SK-N-MC (cell line): ENCODE measurements around the gene CSMD2.

Source experiments
- DNase-seq: peaks from one replicate; pipeline ENCODE4 v3.0.0-alpha.2; 2011; ENCODE audit warnings: low read depth, low spot score
- H3K27ac ChIP-seq: fragments of 200-600 bp; sonication (generic); 2 replicates; pipeline ENCODE4 v1.5.1; 2016; ENCODE audit warnings: mixed run types
- H3K36me3 ChIP-seq: fragments of 200-600 bp; sonication (generic); 2 replicates; pipeline ENCODE4 v1.6.1; 2017; ENCODE audit warnings: antibody characterized with exemption, low read length, mixed read lengths; ENCODE audit not compliant: insufficient read depth
- H3K4me3 ChIP-seq: fragments of 200-600 bp; sonication (generic); 2 replicates; pipeline ENCODE4 v1.5.1; 2016
- H3K9ac ChIP-seq: fragments of 200-600 bp; sonication (generic); 2 replicates; pipeline ENCODE4 v1.8.0; 2017; ENCODE audit warnings: mixed run types, mixed read lengths; ENCODE audit not compliant: insufficient read length
- H3K9me3 ChIP-seq: fragments of 200-600 bp; sonication (generic); 2 replicates; pipeline ENCODE4 v1.6.1; 2017; ENCODE audit warnings: low read depth, mild to moderate bottlenecking, antibody characterized with exemption, low read length, moderate library complexity, mixed read lengths
- EZH2 ChIP-seq: fragments of 200-600 bp; sonication (generic); IDR thresholded peaks from one replicate; pipeline ENCODE4 v1.6.1; 2017; ENCODE audit warnings: antibody characterized with exemption
- FOXP2 ChIP-seq: optimal IDR thresholded peaks from 2 replicates; pipeline ENCODE3; 2011; ENCODE audit warnings: mild to moderate bottlenecking, moderate library complexity; ENCODE audit not compliant: insufficient read depth; ENCODE audit errors: extremely low read length, control extremely low read depth
- POLR2AphosphoS5 ChIP-seq: IDR thresholded peaks from 2 replicates; pipeline ENCODE4 v1.6.1; 2012; ENCODE audit warnings: mild to moderate bottlenecking, low read depth, low read length, borderline replicate concordance

The CSMD2 gene

DNA sequence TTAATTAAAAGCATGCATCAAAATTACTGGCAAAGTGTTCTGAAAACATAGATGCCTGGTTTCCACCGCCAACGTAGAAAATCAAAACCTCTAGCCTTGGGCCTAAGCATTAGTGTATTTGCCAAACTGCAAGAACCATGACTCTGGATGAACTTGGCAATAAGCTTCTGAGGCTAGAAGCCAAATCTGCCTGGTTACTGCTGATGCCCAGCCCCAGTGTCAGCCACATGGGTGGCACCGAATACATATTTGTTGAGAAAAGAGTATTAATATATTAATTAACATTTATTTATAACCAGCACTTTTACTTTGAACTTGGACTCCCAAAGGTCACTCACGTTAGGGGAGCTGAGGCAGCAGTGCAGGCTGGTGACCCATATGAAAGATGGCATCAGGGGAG lies 441.8 kb downstream of the CSMD2 start:
- Histone ChIP-seq H3K27ac (no peak overlapping the region), H3K36me3 (no peaks in the 10 kb centered on the region), H3K4me3 (no peak overlapping the region), H3K9ac (no peak overlapping the region), H3K9me3 (no peaks in the 10 kb centered on the region)
- TF ChIP-seq POLR2AphosphoS5 (no peak), EZH2 (no peak)
- no peak for DNase-seq

DNA sequence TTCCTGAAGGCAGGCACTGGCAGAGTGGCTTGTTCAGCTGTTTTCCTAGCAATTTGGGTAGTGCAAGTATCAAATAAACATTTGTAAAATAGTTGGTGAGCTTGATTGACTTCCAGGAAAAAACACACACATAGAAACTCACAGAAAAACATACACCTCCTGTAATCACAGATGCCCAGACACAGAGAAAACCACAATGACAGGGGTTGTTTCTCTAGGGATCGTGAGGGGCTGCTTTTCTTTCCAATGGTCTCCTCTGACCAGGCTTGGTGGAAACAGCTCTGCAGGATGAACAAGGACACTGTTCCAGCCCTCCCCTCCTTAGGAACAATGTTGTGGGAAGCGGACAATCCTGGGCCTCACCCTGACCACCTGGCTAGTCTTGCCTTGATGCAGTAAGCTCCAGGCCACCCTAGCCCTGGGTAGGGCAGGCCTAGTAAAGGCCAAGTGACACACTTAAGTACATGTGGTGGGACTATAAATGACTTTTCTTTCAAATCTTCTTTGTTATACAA lies 443.7 kb downstream of the CSMD2 start:
- no peak overlapping the region for H3K27ac ChIP-seq
- H3K36me3 ChIP-seq, result no peaks in the 10 kb centered on the region
- no peak for DNase-seq
- H3K9me3 ChIP-seq, result no peaks in the 10 kb centered on the region
- TF ChIP-seq FOXP2, result no peak
- TF ChIP-seq EZH2, result no peak
- TF ChIP-seq POLR2AphosphoS5, result no peak
- no peak overlapping the region for H3K4me3 ChIP-seq
- no peak overlapping the region for H3K9ac ChIP-seq

DNA sequence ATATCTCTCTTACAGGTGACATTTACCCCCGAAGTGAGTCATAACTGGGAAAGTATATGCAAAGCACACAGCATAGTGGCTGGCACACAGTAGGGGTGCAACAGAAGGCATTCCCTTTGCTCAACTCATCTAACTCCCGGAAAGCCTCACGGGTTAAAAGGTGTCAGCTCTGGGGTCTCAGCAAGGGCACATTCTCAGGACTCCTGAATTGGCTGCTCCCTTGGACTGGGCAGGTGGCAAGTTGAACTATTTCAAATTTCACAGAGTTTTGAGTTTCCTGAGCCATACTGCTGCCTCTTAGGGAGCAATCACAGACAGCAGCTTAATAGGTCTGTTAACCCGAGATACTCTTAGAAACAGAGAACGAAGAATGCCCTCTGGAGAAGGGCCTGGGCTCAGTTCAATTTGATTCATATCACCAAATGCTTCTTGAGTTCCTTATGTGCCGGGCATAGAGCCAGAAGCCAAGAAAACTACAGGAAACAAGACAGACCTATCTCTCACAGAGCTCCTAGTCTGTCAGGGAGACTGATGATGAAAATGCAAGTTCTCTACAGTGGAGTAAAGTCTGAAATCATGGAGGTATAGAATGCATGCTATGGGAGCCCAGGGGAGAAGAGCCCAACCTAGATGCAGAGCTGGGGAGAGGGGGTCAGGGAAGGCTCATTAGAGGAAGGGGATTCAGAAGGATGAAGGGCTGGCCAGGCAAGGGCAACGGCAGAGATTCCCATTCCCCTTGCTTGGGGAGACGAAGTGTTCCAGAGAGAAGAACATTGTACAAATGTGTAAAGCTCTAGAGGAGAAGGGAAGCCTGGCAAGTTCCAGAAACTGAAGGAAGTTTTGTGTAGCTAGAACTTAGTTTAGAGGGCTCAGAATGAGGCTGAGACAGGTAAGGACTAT lies 445.0 kb downstream of the CSMD2 start:
- DNase-seq, result no peak
- Histone ChIP-seq H3K36me3 (no peaks in the 10 kb centered on the region), H3K27ac (no peak overlapping the region), H3K4me3 (no peak overlapping the region), H3K9me3 (no peaks in the 10 kb centered on the region), H3K9ac (no peak overlapping the region)
- TF ChIP-seq POLR2AphosphoS5, result no peak
- no peak for TF ChIP-seq FOXP2
- no peak for TF ChIP-seq EZH2

DNA sequence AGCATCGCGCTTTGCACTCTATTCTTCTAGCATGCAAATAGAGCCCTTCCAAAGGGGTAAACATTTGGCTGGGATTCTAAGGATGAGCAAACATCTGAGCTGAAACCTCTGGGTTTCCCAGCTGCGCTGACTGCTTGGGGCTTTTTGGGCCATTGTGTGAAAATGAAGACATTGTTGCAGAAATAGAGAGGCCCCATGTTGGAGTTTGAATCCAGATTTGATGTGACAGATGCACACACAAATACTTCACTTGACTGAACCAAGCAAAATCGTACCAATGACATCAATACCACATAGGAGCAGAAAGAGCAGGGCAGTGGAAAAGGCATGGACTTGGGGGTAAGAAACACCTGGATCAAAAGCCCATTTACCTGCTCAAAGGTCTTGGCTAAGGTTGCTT lies 445.7 kb downstream of the CSMD2 start:
- no peak overlapping the region for H3K9ac ChIP-seq
- no peaks in the 10 kb centered on the region for H3K9me3 ChIP-seq
- no peaks in the 10 kb centered on the region for H3K36me3 ChIP-seq
- no peak overlapping the region for H3K27ac ChIP-seq
- TF ChIP-seq FOXP2, result no peak
- TF ChIP-seq EZH2, result no peak
- no peak for TF ChIP-seq POLR2AphosphoS5
- DNase-seq, result no peak
- H3K4me3 ChIP-seq, result no peak overlapping the region

DNA sequence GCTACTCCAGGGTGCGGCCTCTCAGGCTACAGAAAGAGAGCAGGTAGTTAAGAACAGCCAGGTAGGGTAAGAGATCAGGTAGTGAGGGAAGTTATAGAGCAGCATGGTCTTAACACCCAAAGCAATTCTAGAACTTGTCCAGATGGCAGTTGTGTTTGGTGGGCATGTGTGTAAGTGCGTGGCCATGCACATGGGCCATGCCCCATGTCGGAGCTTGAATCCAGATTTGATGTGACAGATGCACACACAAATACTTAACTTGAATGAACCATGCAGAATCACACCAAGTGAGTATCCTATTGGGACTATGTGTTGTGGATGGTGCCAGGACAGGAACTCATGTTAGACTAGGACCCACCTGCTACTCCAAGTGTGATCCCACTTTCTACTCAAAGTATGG lies 446.8 kb downstream of the CSMD2 start:
- no peak overlapping the region for H3K4me3 ChIP-seq
- DNase-seq, result no peak
- H3K27ac ChIP-seq, result no peak overlapping the region
- no peaks in the 10 kb centered on the region for H3K9me3 ChIP-seq
- TF ChIP-seq FOXP2, result no peak
- H3K9ac ChIP-seq, result no peak overlapping the region
- no peaks in the 10 kb centered on the region for H3K36me3 ChIP-seq

DNA sequence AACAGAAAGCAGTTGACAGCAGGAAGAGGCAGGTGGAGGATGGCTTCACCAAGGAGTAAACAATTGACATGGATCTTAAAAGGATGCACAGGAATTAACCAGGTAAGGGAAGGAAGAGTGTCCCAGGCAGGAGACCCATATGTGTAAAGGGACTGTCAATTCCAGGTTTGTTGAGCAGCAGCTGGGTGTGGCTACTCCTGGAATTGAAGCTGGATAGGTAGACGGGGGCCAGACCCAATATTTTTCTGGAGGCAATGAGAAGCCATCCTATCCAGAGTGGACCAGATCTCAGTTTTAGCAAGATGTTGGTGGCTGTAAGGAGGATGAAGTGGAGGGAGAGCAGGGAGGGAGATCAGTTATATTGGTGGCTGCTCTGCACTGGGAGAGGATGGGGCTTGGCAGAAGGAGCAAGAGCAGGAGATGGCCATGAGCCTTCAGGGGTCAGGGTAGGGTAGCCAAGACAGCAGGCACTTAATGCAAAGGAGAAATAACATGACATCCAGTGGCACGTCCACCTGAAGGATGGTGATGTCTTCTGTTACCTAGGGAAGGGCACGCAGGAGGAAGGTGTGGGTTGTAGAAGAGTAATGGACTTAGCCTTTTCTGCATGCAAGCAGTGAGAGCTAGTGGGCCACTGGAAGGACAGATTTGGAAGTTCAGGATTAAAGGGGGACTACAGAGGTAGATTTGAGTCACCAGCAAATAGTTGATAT lies 447.9 kb downstream of the CSMD2 start:
- Histone ChIP-seq H3K4me3 (no peak overlapping the region), H3K9me3 (no peaks in the 10 kb centered on the region), H3K27ac (no peak overlapping the region), H3K9ac (no peak overlapping the region), H3K36me3 (no peaks in the 10 kb centered on the region)
- TF ChIP-seq EZH2 (no peak), FOXP2 (no peak), POLR2AphosphoS5 (no peak)
- DNase-seq, result no peak

DNA sequence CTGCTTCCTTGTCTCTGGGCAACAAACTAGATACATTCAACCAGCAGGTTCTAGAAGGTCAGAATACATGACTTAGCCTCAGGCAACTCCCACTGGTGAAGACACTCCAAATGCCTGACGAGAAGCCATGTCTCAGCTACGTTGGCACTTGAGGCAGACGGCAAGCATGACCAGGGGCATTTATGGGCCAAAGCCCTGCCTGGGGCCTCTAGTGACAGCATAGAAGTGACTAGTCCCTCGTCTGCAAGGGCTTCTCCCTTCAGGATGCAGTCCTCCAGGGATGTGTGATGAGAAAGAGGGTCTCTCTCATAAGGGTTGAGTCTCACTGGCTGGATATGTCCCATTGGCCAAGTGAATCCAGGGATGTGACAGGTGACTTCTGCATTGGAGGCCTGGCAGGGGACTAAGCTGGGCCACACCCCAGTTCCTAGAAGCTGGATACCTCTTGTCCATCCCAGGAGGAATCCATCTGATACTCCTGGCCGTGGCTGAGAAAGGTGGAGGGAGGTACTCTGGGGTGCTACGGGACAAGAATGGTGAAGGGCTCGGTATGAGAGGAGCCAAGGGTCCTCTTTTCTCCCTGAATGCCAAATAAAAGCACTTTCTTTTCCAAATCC lies 449.7 kb downstream of the CSMD2 start:
- no peaks in the 10 kb centered on the region for H3K9me3 ChIP-seq
- no peak overlapping the region for H3K4me3 ChIP-seq
- H3K36me3 ChIP-seq, result no peaks in the 10 kb centered on the region
- H3K9ac ChIP-seq, result no peak overlapping the region
- DNase-seq, result no peak
- H3K27ac ChIP-seq, result no peak overlapping the region
- TF ChIP-seq POLR2AphosphoS5, result no peak
- no peak for TF ChIP-seq EZH2
- no peak for TF ChIP-seq FOXP2

DNA sequence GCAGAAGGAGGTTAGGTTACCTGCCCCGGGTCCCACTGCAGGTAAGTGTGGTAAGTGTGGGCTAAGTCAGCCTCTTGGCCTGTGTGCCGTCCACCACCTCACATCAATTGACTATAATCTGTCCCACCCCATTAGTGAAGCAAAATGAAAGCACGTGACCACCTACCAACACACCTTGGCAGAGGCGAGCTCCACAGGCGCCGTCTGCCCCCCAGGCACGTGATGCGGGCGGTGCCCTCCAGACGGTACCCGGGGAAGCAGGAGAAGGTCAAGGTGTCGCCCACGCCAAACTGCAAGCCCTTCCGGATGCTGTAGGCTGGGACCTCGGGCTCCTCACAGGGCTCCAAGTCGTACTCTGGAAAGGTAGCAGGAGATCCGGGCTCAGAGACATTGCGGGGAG lies 450.6 kb downstream of the CSMD2 start:
- no peaks in the 10 kb centered on the region for H3K36me3 ChIP-seq
- H3K4me3 ChIP-seq, result no peak overlapping the region

More for the DNA sequence above, 450.6 kb downstream of the CSMD2 start:
- Histone ChIP-seq H3K27ac (no peak overlapping the region), H3K9ac (no peak overlapping the region), H3K9me3 (no peaks in the 10 kb centered on the region)
- DNase-seq, result no peak
- no peak for TF ChIP-seq POLR2AphosphoS5
- TF ChIP-seq EZH2, result no peak
- TF ChIP-seq FOXP2, result no peak
